H1 (cell line): ENCODE measurements around the gene TMEM51. TPM values are rescaled to one million over a fixed set of nuclear protein-coding genes. Genes with fewer than 3 reads are reported as not detected.

Experiments
- CREB1 ChIP-seq: IDR thresholded peaks from 2 replicates; pipeline ENCODE4 v1.6.1; 2012; ENCODE audit warnings: inconsistent platforms
- JUND ChIP-seq: IDR thresholded peaks from 2 replicates; pipeline ENCODE4 v1.6.1; 2011; ENCODE audit warnings: mild to moderate bottlenecking, improper control_type of control experiment, low read length
- KDM4A ChIP-seq: IDR thresholded peaks from one replicate; pipeline ENCODE4 v1.7.1; 2012; ENCODE audit warnings: low read depth, mild to moderate bottlenecking, moderate library complexity, low read length, inconsistent platforms; ENCODE audit not compliant: severe bottlenecking
- RAD21 ChIP-seq, 2 experiments: IDR thresholded peaks in 1 of 2; conservative IDR thresholded peaks in 1 of 2; 2 replicates each; pipeline ENCODE4 v1.6.1; 2011; ENCODE audit warnings: low read depth in 2 of 2, low read length in 2 of 2, improper control_type of control experiment in 1 of 2, inconsistent platforms in 1 of 2, mild to moderate bottlenecking in 1 of 2, moderate library complexity in 1 of 2
- SP4 ChIP-seq: IDR thresholded peaks from 2 replicates; pipeline ENCODE4 v1.6.1; 2012; ENCODE audit warnings: low read length, inconsistent platforms
- polyA plus RNA-seq, 7 experiments: library from polyadenylated mRNA; depleted of rRNA in 3 of 7; stranded (reverse) in 5 of 7; unstranded in 2 of 7; fragments of >200 nt in 5 of 7; fragments of 200-250 nt in 2 of 7; gene quantifications; 1 replicate in 5 of 7; 2 replicates in 1 of 7; 4 replicates in 1 of 7; pipeline versions ENCODE4 v1.2.1 to v1.2.3, GENCODE V29; 2011 to 2013; ENCODE audit warnings: missing spikeins in 2 of 7, mixed read lengths in 2 of 7
- total RNA-seq: library from RNA; stranded (reverse); fragmentation: NEBNext Ultra II Directional; extraction: Animal tissue kit (Norgen Biotek cat#: 25700); gene quantifications from 2 replicates; pipeline ENCODE4 v1.2.1, GENCODE V29; 2021

The TMEM51 gene
- total and polyA plus RNA-seq, 2 of the 8 experiments (the other 6 are each of a cell fraction or from before 2014, with no cell fraction given): 9.9 to 10.7 TPM

- TF ChIP-seq KDM4A: no peak
- no peak for TF ChIP-seq CREB1
- TF ChIP-seq JUND: no peak
- TF ChIP-seq RAD21 (IDR thresholded peaks at IDR 0.05 in 1 of 2, conservative IDR thresholded peaks at IDR 0.05 in 1 of 2; ENCODE audit: low read depth in 2 of 2, low read length in 2 of 2): no peak
- TF ChIP-seq SP4: no peak
These were observed 26.6 kb downstream of the TMEM51 start (continued) for GRCh38 chr1:15180189-15180588.
